Measurements from ENCODE around the gene DUSP15. TPM values are rescaled to one million over a fixed set of nuclear protein-coding genes. Genes with fewer than 3 reads are reported as not detected.

The DUSP15 gene
- polyA plus RNA-seq, 3 donors = not detected

DNA sequence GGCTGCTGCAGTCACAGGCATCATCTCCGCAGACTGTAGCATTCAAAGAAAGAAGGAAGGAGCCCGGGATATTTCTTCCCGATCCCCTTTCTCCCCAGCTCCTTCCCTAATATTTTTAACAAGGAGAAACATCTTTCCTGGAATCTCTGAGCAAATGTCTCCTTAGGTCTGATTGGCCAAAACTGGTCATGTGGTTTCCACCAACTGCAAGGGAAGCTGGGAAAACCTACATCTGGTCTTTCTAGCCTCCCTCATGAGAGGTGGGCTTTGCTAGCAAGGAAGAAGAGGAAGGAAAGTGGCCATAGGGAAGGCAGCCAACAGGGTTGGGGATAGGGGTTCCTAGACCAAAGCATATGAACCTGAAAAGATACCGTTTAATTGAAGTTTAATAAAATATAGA, 46.4 kb upstream of the DUSP15 start:
- Mint-ChIP-seq H3K9me3 (peaks cover 0 to 4% (median 1%) of the 10 kb centered on the region in 7 donors), H3K4me3 (no peak overlapping the region), H3K27me3 (ENCODE audit: low read depth in 3 of 3) (peaks cover 3 to 10% (median 4%) of the 10 kb centered on the region in 3 donors), H3K27ac (no peak overlapping the region), H3K36me3 (no peaks in the 10 kb centered on the region), H3K4me1 (peaks cover 11% of the 10 kb centered on the region)
- Histone ChIP-seq H3K79me2 (ENCODE audit: insufficient read depth, low read length) (no peaks in the 10 kb centered on the region), H3K4me1 (ENCODE audit: control insufficient read depth in 1 of 2, insufficient read depth in 2 of 2, low read length in 2 of 2) (no peaks in the 10 kb centered on the region), H3K9ac (ENCODE audit: insufficient read depth, low read length, poor library complexity, severe bottlenecking) (no peak overlapping the region), H3K4me3 (replicated peaks in 1 of 3; ENCODE audit: low read depth in 2 of 3, low read length in 3 of 3) (no peak overlapping the region), H3K27me3 (ENCODE audit: control insufficient read depth in 2 of 2, insufficient read depth in 2 of 2, low read length in 2 of 2) (no peaks in the 10 kb centered on the region), H3K9me3 (replicated peaks in 1 of 2; ENCODE audit: control insufficient read depth in 1 of 2, insufficient read depth in 1 of 2, low read length in 2 of 2) (no peaks in the 10 kb centered on the region), H3K36me3 (replicated peaks in 1 of 2; ENCODE audit: control insufficient read depth in 1 of 2, insufficient read depth in 2 of 2, low read length in 2 of 2) (no peaks in the 10 kb centered on the region), H3K27ac (ENCODE audit: low read depth in 1 of 2, low read length in 2 of 2) (no peak overlapping the region), H2AFZ (ENCODE audit: insufficient read depth, low read depth, low read length, poor library complexity, severe bottlenecking) (no peak overlapping the region), H3K4me2 (replicated peaks; ENCODE audit: extremely low read depth, low read length, poor library complexity, severe bottlenecking) (no peak overlapping the region), H4K20me1 (ENCODE audit: insufficient read depth, low read length) (no peaks in the 10 kb centered on the region)
- TF ChIP-seq, protein P1, sequence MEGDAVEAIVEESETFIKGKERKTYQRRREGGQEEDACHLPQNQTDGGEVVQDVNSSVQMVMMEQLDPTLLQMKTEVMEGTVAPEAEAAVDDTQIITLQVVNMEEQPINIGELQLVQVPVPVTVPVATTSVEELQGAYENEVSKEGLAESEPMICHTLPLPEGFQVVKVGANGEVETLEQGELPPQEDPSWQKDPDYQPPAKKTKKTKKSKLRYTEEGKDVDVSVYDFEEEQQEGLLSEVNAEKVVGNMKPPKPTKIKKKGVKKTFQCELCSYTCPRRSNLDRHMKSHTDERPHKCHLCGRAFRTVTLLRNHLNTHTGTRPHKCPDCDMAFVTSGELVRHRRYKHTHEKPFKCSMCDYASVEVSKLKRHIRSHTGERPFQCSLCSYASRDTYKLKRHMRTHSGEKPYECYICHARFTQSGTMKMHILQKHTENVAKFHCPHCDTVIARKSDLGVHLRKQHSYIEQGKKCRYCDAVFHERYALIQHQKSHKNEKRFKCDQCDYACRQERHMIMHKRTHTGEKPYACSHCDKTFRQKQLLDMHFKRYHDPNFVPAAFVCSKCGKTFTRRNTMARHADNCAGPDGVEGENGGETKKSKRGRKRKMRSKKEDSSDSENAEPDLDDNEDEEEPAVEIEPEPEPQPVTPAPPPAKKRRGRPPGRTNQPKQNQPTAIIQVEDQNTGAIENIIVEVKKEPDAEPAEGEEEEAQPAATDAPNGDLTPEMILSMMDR (IDR thresholded peaks at IDR 0.05) = no peak
- intact Hi-C loops (cut with micrococcal nuclease) = no loop called here
- 70% methylated on average over 2 of the region's 4 CpGs for WGBS (ENCODE audit: insufficient coverage)
- DNase-seq = no peak

DNA sequence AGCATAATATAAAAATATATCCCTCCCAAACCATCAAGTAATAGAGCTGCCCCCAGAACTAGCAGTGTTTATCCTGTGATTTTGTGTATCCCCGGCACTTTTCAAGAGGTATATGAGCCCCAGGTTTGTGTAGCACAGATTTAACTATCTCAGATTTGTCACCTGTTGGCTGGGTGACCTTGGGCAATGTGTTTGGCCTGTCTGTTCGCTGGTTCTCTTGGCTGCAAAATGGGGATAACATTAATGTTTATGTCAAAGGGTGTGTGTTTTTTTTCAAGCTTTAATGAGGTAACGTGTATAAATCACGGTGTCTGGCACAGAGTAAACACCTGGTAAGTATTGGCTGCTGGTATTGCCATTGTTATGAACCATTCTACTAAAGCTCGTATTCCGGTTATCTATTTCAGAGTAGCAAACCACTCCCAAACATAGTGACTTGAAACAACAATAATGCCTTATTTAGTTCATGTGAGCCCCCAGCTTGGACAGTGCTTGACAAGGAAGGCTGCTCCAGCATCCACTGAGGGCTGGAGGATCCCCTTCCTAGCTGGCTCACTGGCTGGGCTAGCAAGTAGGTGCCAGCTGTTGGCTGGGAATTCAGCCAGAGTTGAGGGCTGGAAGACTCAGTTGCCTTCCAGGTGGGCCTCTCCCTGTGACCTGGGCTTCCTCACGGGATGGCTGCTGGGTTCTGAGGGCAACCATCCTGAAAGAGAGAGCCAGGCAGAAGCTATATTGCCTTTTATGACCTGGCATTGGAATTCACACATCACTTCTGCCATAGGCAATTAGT, 45.4 kb upstream of the DUSP15 start:
- 97% methylated on average over 6 of the region's 7 CpGs for WGBS (ENCODE audit: insufficient coverage)
- H3K4me1 Mint-ChIP-seq = peaks cover 11% of the 10 kb centered on the region
- H3K27ac Mint-ChIP-seq = no peak overlapping the region
- no peak overlapping the region for H3K4me3 Mint-ChIP-seq
- Histone ChIP-seq H3K4me3 (replicated peaks in 1 of 3; ENCODE audit: low read depth in 2 of 3, low read length in 3 of 3) (no peak overlapping the region), H3K9me3 (replicated peaks in 1 of 2; ENCODE audit: control insufficient read depth in 1 of 2, insufficient read depth in 1 of 2, low read length in 2 of 2) (no peaks in the 10 kb centered on the region), H3K4me1 (ENCODE audit: control insufficient read depth in 1 of 2, insufficient read depth in 2 of 2, low read length in 2 of 2) (no peaks in the 10 kb centered on the region), H3K27ac (ENCODE audit: low read depth in 1 of 2, low read length in 2 of 2) (no peak overlapping the region), H3K79me2 (ENCODE audit: insufficient read depth, low read length) (no peaks in the 10 kb centered on the region), H3K27me3 (ENCODE audit: control insufficient read depth in 2 of 2, insufficient read depth in 2 of 2, low read length in 2 of 2) (no peaks in the 10 kb centered on the region), H3K36me3 (replicated peaks in 1 of 2; ENCODE audit: control insufficient read depth in 1 of 2, insufficient read depth in 2 of 2, low read length in 2 of 2) (no peaks in the 10 kb centered on the region), H2AFZ (ENCODE audit: insufficient read depth, low read depth, low read length, poor library complexity, severe bottlenecking) (no peak overlapping the region), H3K4me2 (replicated peaks; ENCODE audit: extremely low read depth, low read length, poor library complexity, severe bottlenecking) (no peak overlapping the region), H4K20me1 (ENCODE audit: insufficient read depth, low read length) (no peaks in the 10 kb centered on the region), H3K9ac (ENCODE audit: insufficient read depth, low read length, poor library complexity, severe bottlenecking) (no peak overlapping the region)
- no peaks in the 10 kb centered on the region for H3K36me3 Mint-ChIP-seq
- peaks cover 0 to 4% (median under 1%) of the 10 kb centered on the region in 7 donors for H3K9me3 Mint-ChIP-seq
- peaks cover 4 to 8% (median 4%) of the 10 kb centered on the region in 3 donors for H3K27me3 Mint-ChIP-seq (ENCODE audit: low read depth in 3 of 3)
- no peak for DNase-seq
- TF ChIP-seq, protein P1 (IDR thresholded peaks at IDR 0.05) = no peak
- intact Hi-C loops (cut with micrococcal nuclease) = no loop called here

All from CD14-positive monocyte (primary cell).